HUES48 (cell line): Measurements from ENCODE around the gene SIRPB2.

Experiments
- H3K27ac ChIP-seq: one replicate; pipeline ENCODE4 v1.7.0; 2013; ENCODE audit warnings: low read depth, low read length, inconsistent platforms
- H3K27me3 ChIP-seq: 2 replicates; pipeline ENCODE4 v1.6.1; 2013; ENCODE audit warnings: mild to moderate bottlenecking, low read length; ENCODE audit not compliant: control insufficient read depth, insufficient read depth
- H3K36me3 ChIP-seq: 2 replicates; pipeline ENCODE4 v1.6.1; 2013; ENCODE audit warnings: low read length; ENCODE audit not compliant: control insufficient read depth, insufficient read depth
- H3K4me1 ChIP-seq: 2 replicates; pipeline ENCODE4 v1.6.1; 2013; ENCODE audit warnings: mild to moderate bottlenecking, low read length; ENCODE audit not compliant: control insufficient read depth, insufficient read depth
- H3K4me3 ChIP-seq: 2 replicates; pipeline ENCODE4 v1.5.1; 2013; ENCODE audit warnings: mild to moderate bottlenecking, low read depth, low read length
- H3K9ac ChIP-seq: 2 replicates; pipeline ENCODE4 v1.6.1; 2013; ENCODE audit warnings: mild to moderate bottlenecking, low read depth, low read length, moderate library complexity
- H3K9me3 ChIP-seq: 2 replicates; pipeline ENCODE4 v1.6.1; 2013; ENCODE audit warnings: low read length; ENCODE audit not compliant: control insufficient read depth, insufficient read depth

Gene SIRPB2

DNA sequence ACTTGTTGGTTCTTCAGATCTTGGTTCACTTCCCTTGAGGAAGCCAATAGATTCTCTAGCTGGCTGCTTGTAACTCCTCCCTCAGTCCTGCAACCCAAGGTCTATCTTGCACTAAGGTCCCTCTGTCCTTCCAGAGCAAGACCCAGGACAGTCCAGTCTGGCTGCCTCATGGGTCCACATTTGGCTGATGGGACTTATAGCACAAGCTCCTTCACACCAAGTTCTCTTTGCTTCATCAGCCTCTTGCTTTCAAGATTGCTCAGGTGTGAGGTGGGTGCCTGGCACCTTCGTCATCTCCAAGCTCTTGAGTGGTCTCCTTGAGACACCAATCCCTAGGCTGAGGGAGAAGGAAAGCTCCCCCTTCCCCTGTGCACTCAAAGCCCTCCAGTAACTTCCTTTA, 52.9 kb downstream of the SIRPB2 start:
- Histone ChIP-seq H3K27ac (no peak overlapping the region), H3K4me1 (no peaks in the 10 kb centered on the region)

DNA sequence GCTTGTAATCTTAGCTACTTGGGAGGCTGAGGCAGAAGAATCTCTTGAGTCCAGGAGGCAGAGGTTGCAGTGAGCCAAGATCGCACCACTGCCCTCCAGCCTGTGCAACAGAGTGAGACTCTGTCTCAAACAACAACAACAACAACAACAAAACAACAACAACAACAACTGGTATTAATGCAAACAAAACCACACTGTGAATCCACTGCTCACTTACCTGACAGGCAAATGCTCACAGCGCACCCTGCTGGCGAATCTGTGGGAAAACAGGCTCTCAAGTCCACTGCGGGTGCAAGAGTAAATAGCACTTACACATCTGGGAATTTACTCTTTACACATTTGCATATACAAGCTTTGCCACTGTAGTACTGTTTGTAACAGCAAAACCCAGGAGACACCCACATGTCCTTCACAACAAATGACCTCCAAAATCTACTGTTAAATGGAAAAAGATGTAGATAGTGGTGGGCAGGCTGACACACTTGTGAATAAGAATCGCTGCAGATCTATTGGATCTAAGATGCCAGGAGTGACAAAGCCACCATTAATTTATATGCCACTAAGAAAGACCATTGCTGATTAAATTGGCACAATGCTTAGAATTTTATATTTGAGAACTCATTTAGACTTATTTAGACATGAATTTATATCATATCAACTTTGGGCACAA, 53.9 kb downstream of the SIRPB2 start:
- H3K4me1 ChIP-seq: no peaks in the 10 kb centered on the region
- H3K9ac ChIP-seq: no peak overlapping the region
- H3K36me3 ChIP-seq: peaks cover 13% of the 10 kb centered on the region
- peaks cover 19% of the 10 kb centered on the region for H3K9me3 ChIP-seq
- no peak overlapping the region for H3K27ac ChIP-seq
- no peaks in the 10 kb centered on the region for H3K27me3 ChIP-seq
- no peak overlapping the region for H3K4me3 ChIP-seq

More for the DNA sequence above, 52.9 kb downstream of the SIRPB2 start:
- Histone ChIP-seq H3K9me3 (peaks cover 13% of the 10 kb centered on the region), H3K36me3 (peaks cover 23% of the 10 kb centered on the region), H3K9ac (no peak overlapping the region), H3K27me3 (no peaks in the 10 kb centered on the region), H3K4me3 (no peak overlapping the region)

DNA sequence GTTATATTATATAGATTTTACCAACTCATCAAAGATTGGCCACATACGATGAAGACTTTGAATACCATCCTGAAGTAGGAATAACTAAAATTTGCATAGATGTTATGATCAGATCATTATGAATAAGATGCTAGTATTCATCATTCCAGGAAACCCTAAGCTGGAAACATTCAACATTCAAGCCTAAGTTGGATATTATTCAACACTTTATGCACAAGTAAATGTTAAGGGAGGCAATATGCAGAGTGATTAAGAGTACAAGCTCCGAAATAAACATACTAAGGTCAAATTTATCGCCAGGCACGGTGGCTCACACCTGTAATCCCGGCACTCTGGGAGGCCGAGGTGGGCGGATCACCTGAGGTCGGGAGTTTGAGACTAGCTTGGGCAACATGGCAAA, 55.0 kb downstream of the SIRPB2 start:
- Histone ChIP-seq H3K9me3 (peaks cover 27% of the 10 kb centered on the region), H3K4me1 (peaks cover 5% of the 10 kb centered on the region), H3K36me3 (peaks cover 3% of the 10 kb centered on the region; the same call in 1 of the 2 replicates), H3K9ac (no peak overlapping the region), H3K4me3 (no peak overlapping the region), H3K27me3 (no peaks in the 10 kb centered on the region), H3K27ac (no peak overlapping the region)

DNA sequence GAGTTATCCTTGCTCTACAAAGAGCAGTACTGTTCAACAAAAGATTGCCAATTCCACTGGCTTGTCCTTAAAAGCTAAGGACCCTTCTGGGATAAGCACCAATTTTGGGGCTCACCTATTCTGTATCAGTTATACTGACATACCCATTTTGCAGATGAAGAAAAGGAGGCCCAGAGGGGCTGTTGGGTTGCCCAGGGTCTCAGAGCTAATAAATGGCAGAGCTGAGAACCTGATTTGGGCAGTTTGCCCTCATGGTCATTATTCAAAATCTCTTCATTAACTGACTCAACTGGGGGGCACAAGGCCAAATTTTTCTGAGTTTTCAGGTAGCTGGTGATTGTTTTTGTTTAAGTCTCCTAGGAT, 55.9 kb downstream of the SIRPB2 start:
- Histone ChIP-seq H3K27me3 (no peaks in the 10 kb centered on the region), H3K27ac (no peak overlapping the region), H3K4me1 (peaks cover 12% of the 10 kb centered on the region), H3K9me3 (peaks cover 27% of the 10 kb centered on the region), H3K9ac (no peak overlapping the region), H3K4me3 (no peak overlapping the region), H3K36me3 (peaks cover 3% of the 10 kb centered on the region; the same call in 1 of the 2 replicates)

DNA sequence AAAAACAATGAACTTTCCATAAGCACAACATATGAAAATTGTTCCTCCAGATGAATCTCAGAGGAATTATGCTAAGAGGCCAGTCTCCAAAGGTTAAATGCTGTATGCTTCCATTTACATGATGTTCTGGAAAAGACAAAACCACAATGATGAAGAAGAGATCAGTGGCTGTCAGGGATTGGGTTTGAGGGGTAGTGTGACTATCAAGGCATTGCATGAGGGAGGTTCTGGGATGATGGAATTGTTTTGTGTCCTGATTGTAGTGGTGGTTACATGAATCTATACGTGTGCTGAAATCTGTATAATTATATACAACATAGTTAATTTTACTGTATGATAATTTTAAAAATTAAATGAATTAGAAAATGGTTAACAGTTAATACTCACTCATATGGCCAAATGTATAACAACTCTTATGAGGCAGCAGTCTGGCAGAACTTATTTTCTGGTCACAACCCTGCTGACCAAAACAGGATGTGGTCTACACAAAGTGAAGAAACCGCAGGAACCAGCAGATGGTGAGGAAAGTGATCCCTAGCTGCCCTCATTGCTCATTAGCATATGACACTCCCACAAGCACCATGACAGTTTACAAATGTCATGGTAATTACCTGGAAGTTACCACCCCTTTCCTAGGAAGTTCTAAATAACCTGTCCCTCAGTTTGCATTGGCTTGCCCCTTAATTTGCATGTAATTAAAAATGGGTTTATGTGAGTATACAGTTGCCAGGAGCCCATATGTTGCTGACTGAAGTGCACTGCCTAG, 56.5 kb downstream of the SIRPB2 start:
- H3K27me3 ChIP-seq: no peaks in the 10 kb centered on the region
- H3K4me3 ChIP-seq: no peak overlapping the region; the same call in 1 of the 2 replicates
- no peak overlapping the region for H3K27ac ChIP-seq
- H3K4me1 ChIP-seq: peaks cover 12% of the 10 kb centered on the region
- peaks cover 27% of the 10 kb centered on the region for H3K9me3 ChIP-seq
- H3K36me3 ChIP-seq: peaks cover 3% of the 10 kb centered on the region; the same call in 1 of the 2 replicates
- no peak overlapping the region for H3K9ac ChIP-seq

DNA sequence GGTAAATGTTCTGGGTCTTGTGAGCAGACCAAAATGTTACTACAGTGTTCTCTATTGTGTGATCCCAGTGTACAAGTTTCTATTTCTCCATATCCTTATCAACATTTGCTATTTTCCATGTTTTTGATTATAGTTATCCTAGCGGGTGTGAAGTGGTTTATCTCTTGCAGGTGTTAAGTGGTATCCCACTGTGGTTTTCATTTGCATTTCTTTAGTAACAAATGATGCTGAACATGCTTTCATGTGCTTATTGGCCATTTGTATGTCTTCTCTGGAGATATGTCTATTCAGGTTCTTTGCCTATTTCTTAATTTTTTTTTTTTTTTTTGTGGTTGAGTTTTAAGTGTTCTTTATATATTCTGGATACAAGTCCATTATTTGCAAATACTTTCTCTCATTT, 60.1 kb downstream of the SIRPB2 start:
- Histone ChIP-seq H3K9me3 (peaks cover 27% of the 10 kb centered on the region), H3K27ac (no peak overlapping the region), H3K4me3 (no peak overlapping the region), H3K36me3 (peaks cover 3% of the 10 kb centered on the region; the same call in 1 of the 2 replicates), H3K4me1 (peaks cover 32% of the 10 kb centered on the region), H3K27me3 (no peaks in the 10 kb centered on the region), H3K9ac (no peak overlapping the region)

DNA sequence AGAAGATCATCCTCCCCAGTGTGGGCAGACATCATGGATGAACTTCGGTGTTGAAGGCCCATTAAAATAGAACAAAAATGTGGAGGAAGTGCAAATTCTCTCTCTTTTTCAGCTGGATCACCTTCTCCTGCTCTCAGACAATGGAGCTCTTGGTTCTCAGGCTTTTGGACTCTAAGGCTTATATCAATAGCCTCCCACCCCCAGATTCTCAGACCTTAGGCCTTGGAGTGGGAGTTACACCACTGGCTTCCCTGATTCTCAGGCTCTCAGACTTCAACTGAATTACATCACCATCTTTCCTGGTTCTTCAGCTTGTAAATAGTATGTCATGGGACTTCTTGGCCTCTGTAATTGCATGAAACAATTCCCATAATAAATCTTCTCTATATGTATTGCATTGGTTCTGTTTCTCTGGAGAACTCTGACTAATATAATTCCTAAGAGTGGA, 61.2 kb downstream of the SIRPB2 start:
- Histone ChIP-seq H3K4me3 (no peak overlapping the region), H3K27me3 (no peaks in the 10 kb centered on the region), H3K9ac (no peak overlapping the region), H3K9me3 (peaks cover 27% of the 10 kb centered on the region), H3K36me3 (peaks cover 3% of the 10 kb centered on the region; the same call in 1 of the 2 replicates), H3K4me1 (peaks cover 35% of the 10 kb centered on the region), H3K27ac (peak overlapping the region; percentile 20)

DNA sequence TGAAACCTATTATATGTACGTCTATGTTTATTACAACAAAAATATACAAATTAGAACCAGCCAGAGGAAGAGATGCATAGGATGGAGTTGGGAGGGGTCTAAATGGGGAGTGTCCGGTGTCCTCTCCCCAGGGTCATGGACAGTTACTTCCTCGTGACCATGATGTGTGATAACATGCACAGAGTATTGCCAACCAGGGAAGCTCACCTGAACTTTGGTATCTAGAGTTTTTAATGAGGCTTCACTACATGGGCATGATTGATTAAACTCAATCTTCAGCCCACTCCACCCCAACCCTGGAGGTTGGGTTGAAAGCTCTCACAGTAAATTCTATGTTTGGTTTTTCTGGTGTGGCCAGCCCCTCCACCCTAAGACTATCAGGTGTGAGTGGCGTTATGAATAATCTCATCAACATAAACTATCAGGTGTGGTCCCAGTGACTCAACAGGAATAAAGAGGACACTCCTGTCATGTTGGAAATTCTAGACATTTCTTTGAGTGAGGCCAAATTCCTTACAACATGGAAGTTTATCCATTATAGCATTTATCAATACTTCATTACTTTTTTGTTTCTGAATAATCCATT, 62.0 kb downstream of the SIRPB2 start:
- Histone ChIP-seq H3K27me3 (no peaks in the 10 kb centered on the region), H3K4me1 (peaks cover 38% of the 10 kb centered on the region), H3K9me3 (peaks cover 23% of the 10 kb centered on the region), H3K36me3 (no peaks in the 10 kb centered on the region), H3K27ac (no peak overlapping the region), H3K9ac (no peak overlapping the region), H3K4me3 (no peak overlapping the region)

DNA sequence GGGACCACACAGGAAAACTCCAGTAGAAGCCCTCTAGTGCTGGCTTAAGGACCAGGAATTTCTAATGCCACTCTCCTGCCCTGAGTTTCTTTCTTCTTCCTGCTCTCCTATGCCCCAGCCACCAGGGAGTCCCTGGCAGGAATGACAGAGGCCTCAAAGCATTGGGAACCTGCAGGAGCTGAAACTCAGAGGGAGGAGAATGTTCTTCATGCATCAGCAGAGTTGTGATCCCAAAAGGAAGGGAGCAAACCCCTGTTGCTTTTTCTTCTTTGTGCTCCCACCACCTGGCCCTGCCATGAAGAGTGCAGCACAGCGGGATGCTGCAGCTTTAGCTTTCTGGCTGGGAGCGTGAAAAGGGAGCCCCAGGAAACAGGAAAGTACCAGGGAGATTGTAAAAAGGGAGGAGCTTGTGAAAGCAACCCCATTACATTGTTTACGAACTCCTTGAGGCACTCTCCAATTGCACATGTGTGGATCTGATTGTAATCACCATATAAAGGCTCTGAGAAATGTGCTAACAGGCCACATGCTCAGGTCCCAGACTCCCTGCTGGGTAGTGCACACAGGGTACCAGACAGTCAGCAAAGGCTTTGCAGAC, 63.7 kb downstream of the SIRPB2 start:
- H3K36me3 ChIP-seq: no peaks in the 10 kb centered on the region
- peaks cover 42% of the 10 kb centered on the region for H3K4me1 ChIP-seq

DNA sequence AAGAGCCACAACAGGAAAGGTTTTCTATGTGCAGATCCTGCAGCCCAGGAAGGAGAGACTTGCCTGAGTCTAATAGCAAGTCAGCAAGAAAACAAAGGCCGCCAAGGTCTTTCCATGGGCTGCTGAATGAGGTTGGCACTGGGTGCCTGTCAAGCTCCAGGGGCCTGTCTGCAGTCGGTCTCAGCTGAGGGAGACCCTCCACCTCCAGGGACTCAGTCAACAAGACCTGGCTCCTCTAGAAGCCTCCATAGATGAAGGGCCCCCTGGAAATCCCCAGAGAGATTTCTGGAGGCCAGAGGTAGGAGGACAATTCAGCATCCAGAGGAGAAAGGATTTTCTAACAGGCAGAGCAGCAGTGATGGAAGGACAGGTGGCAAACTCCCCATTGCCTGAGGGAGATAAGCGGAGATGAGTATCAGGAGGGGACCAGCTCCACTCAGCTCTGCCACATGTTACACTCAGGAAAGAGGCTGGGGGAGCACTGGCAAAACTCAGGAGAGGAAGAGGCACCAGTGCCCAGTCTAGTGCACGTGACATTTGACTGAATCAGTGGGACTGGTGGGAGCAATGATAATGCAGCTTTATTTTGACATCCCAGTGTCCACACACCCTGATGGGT, 64.9 kb downstream of the SIRPB2 start:
- Histone ChIP-seq H3K27ac (peak overlapping the region; percentile 93), H3K27me3 (no peaks in the 10 kb centered on the region), H3K4me1 (peaks cover 37% of the 10 kb centered on the region), H3K36me3 (no peaks in the 10 kb centered on the region), H3K9me3 (no peaks in the 10 kb centered on the region), H3K9ac (no peak overlapping the region), H3K4me3 (no peak overlapping the region)

More for the DNA sequence above, 63.7 kb downstream of the SIRPB2 start:
- no peaks in the 10 kb centered on the region for H3K27me3 ChIP-seq
- 0 out of 2 replicates have a peak overlapping the region, but pooled peaks have one; percentile 37 for H3K9ac ChIP-seq
- peaks cover 9% of the 10 kb centered on the region for H3K9me3 ChIP-seq
- H3K4me3 ChIP-seq: no peak overlapping the region
- H3K27ac ChIP-seq: peak overlapping the region; percentile 93
